Activated CD4-positive, CD25-positive, alpha-beta regulatory T cell treated with anti-CD3 and anti-CD28 coated beads, Interleukin-2, amount 50 U/mL, for 72 hours (primary cell): ENCODE results near the gene MLYCD.
A peak's percentile ranks its signal among the peaks of the same experiment; 100 is the strongest.

Experiments used
- DNase-seq: peaks from one replicate; pipeline ENCODE4 v3.0.0; 2021

The MLYCD gene

DNA sequence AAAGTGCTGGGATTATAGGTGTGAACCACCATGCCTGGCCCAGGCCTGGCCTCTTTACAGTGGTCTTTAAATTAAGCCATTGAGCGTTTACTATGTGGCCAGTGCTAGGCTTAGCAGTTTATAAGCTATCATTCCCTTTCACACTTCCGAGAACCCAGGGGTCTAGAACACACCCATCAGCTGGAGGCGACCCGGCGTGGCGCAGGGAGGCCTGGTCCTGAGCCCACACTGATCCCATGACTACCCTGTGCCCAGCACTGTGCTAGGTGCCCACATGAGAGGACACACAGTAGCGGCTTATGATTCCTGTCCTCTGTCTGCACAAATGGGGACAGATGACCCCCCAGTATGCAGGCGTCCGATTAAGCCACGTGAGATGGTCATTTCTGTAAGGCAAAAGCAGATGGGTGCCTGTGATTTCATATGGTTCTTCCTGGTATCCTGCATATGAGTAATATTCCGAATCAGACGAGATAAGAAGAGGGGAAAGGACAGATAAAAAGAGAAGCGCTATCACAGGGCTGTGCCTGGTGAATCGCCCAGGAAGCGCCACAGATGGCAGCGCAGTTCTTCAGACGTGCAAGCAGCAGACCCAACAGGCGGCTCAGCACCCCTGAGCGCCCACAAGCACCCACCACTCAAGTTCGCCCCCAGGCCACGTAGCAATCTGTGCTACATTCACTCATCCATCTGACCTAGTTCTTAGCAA is 59.4 kb downstream of the MLYCD start:
- DNase-seq = no peak

DNA sequence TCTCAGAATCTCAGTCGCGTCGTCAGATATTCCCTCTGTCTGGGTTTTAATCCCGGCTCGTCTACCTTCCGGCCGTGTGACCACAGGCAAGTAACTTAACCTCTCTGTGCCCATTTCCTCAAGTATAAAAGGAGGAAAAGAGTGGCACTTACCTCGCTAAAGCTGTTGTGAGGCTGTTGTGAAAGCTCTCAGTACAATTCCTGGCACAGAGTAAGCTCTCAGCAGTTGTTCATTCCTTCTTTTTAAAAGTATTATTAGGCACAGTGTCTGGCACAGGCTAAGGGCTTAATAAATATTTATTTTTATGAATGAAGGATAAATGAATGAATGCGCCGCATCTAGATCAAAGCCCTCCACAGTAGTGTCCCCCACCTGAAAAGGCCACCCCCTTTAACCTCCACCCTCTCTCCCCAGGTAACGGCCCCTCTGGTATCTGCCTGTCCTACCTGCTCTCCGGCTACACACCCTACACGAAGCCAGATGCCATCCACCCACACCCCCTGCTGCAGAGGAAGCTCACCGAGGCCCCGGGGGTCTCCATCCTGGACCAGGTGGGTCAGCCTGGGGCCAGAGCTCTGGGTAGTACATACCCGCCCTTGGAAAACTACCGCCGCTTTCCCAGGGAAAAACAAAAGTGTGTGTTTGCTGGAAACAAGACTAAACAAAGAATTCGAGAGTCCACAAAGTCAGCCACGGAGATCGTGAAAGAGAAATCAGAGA is 60.1 kb downstream of the MLYCD start:
- no peak for DNase-seq

DNA sequence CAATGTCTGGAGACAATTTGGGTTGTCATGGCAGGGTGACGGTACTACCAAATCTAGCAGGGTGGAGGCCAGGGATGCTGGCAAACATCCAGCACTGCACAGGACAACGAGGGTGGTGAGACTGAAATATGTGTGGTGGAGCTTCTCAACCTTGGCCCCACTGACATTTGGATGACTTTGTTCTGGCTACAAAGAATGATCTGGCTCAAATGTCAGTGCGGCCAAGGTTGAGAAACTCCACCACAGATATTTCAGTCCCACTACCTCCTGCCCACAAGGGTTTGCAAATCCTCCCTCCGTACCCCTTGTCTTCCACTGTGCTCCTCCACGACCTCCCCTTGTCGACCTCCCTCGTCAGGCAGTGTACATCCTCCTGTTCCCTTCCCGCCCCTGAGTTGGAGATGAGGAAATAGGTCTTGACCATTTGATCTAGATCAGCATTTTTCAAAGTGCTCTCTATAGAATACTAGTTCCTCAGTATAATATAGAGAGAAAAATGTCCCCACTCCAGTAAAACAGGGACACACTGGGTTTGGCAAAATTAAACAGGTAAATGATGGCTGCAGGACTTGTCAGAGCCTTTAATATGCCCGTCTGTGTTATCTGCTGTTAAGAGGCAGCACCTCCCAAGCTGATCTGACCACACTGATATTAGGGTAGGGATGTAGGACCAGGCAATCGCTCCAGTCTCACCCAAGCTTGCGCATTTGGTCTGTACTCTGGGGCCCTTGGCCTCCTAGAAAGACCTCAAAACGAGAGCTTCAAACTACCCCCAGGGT is 60.9 kb downstream of the MLYCD start:
- no peak for DNase-seq

DNA sequence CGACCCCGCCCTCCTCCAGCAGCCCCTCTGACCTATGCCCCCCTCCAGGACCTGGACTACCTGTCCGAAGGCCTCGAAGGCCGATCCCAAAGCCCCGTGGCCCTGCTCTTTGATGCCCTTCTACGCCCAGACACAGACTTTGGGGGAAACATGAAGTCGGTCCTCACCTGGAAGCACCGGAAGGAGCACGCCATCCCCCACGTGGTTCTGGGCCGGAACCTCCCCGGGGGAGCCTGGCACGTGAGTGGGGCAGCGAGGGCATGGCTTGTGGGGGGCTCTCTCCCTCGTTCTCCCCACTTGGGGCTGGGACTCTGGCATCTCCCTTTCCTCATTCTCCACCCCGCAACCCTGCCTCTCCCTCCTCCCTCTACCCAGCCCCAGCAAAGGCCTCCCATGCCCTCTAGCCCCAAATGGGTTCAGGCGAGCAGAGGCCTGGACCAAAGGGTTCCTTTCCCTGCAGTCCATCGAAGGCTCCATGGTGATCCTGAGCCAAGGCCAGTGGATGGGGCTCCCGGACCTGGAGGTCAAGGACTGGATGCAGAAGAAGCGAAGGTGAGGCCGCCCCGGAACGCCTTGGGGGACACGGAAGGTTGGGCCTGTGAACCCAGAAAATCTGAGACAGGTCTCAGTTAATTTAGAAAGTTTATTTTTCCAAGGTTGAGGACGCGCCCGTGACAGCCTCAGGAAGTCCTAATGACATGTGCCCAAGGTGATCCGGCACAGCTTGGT is 61.8 kb downstream of the MLYCD start:
- DNase-seq = no peak

DNA sequence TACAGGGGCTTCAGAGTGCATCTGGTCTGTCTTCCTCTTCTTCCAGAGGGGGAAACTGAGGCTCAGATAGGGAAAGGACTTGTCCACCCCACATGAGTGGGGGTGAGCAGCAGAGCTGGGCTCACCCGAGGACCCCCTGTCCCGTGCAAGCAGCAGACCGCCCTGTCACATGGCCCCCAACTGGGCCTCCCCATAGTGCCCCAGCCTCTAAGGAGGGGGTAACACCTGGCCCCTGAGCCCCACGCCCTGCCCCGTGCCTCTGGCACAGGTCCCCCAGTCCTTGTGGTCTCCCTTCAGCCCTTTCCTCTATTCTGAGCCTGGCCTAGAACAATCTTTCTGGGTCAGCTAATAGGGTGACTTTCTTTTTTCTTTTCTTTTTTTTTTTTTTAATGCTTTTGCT is 62.7 kb downstream of the MLYCD start:
- DNase-seq = no peak

DNA sequence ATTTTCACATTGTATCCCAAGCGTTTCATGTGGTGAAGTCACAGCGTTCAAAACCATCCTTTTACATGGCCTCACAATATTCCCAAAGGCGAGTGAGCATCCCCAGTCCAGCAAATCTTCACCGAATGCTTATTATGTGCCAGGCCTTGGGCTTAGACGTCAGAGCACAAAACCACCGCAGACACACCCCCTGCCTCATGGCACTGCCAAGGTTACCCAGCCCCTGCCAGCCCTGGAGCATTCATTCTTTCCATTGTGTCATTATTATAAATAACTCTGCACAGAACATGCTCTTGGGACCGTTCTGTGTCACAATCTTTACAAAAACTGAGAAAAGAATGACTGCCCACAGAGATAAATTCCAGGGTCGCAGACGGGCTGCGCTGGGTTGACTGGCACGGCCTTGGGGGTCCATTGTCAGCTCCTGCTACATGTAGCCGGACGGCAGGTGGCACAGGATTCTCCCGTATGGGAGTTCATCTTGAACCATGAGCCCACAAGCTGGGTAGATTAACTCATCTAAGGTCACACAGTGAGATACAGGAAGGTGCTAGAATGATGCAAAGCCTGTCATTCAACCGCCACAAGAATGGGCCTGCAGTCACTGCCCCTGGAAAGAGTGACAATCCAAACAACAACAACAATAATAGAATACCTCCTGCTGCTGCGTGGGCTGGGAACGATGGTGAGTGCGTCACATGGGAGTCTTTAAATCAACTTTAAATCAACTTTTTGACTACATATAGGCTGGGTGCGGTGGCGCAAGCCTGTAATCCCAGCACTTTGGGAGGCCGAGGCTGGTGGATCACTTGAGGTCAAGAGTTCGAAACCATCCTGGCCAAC is 64.6 kb downstream of the MLYCD start:
- DNase-seq = no peak

DNA sequence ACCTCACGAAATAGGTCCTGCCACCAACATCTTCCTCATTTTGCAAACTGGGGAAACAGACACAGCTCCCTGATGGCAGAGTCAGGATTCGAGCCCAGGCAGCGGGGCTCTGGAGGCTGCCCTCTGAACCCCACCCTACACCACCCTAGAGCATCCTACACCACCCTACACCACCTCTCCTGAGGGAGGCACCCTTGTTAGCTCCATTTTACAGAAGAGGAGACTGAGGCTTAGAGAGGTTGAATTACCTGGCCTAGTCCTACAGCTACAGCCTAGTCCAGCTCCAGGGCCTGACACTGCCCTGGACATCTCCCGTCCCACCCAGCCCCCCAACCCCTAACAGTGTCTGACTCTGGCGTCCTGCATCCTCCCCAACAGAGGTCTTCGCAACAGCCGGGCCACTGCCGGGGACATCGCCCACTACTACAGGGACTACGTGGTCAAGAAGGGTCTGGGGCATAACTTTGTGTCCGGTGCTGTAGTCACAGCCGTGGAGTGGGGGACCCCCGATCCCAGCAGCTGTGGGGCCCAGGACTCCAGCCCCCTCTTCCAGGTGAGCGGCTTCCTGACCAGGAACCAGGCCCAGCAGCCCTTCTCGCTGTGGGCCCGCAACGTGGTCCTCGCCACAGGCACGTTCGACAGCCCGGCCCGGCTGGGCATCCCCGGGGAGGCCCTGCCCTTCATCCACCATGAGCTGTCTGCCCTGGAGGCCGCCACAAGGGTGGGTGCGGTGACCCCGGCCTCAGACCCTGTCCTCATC is 65.9 kb downstream of the MLYCD start:
- no peak for DNase-seq

DNA sequence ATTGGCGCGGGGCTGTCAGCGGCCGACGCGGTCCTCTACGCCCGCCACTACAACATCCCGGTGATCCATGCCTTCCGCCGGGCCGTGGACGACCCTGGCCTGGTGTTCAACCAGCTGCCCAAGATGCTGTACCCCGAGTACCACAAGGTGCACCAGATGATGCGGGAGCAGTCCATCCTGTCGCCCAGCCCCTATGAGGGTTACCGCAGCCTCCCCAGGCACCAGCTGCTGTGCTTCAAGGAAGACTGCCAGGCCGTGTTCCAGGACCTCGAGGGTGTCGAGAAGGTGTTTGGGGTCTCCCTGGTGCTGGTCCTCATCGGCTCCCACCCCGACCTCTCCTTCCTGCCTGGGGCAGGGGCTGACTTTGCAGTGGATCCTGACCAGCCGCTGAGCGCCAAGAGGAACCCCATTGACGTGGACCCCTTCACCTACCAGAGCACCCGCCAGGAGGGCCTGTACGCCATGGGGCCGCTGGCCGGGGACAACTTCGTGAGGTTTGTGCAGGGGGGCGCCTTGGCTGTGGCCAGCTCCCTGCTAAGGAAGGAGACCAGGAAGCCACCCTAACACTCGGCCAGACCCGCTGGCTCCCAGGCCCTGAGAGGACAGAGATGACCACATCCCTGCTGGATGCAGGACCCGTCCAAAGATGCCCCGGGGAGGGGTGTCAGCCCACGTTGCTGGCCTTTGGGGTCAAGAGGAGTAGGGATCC is 66.7 kb downstream of the MLYCD start:
- no peak for DNase-seq

DNA sequence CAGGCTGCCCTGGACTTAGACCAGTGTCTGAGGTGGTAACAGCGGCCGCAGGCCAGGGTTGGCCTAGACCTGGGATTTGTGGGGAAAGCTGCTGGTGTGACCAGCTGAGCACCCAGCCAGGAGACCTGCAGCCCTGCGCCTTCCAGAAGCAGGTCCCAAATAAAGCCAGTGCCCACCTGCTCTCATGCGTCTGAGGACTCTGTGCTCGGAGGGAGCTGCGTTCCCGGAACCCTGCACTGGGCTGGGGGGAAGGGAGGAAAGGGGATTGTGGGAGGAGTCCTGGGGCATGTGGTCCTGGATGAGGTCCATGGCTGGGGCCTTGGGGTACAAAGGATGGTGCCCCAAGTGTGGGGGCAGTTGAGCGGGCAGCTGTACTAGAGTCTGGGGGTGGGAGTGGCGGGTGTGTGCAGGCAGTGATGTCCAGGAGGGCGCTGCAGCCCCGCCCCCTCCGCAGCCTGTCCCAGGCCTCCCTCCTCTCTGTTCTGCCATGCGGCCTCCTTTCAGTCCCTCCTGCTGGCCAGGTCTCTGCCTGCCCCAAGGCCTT is 67.3 kb downstream of the MLYCD start:
- no peak for DNase-seq

DNA sequence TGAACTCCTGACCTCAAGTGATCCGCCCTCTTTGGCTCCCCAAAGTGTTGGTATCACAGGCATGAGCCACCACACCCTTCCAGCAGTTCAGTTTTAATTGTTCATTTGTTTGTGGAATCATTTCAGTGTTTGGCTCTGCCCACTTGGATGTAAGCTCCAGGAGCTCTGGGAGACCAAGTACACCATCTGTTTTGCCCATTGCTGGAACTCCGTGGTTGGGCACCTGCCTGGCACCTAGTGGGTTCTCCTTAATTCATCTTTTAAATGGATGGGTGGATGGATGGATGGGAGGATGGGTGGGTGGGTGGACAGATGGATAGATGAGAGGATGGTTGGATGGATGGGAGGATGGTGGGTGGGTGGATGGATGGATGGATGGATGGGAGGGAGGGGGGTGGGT is 68.2 kb downstream of the MLYCD start:
- DNase-seq = no peak

DNA sequence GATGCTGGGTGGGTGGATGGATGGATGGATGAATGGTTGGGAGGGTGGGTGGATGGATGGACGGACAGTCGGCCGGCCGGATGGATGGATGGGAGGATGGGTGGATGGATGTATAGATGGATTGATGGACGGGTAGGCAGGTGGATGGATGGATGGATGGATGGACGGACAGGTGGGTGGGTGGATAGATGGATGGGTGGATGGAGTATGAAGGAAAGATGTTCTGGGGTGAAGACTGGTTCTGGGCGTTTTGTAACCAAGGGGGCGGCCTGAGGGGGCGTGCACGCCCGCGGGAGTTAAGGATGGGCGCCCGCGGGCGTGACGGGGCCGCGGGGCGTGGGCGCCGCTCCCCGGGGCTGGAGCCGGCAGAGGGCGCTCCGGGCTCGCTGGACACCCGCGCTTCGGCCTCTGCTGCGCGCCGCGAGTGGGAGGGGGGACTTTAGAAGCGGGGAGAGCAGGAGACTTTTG is 69.0 kb downstream of the MLYCD start, which contains the start of gene NECAB2:
NECAB2 (plus strand) TSS at position 407 of the 468 bp plus-strand sequence. CDS start 405 bp downstream, outside the sequence.
- DNase-seq = peak; percentile 42

DNA sequence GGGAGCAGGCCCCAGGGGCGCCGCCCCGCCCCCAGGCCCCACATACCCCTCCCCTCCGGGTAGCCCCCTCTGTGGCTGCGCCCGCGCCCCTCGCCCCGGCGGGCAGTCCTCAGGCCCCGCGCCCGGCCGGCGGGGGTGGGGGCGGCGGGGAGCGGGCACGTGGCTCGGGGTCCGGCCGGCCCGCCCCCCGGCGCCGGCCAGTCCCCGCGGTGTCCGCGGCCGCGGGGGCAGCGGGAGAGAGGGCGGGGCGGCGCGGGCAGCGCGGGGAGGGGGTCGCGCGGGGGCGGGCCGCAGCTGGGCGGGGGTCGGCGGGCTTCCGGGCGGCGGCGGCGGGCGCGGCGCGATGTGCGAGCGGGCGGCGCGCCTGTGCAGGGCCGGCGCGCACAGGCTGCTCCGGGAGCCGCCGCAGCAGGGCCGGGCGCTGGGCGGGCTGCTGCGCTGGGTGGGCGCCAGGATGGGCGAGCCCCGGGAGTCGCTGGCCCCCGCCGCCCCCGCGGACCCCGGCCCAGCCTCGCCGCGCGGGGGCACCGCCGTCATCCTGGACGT is 69.5 kb downstream of the MLYCD start:
- no peak for DNase-seq

DNA sequence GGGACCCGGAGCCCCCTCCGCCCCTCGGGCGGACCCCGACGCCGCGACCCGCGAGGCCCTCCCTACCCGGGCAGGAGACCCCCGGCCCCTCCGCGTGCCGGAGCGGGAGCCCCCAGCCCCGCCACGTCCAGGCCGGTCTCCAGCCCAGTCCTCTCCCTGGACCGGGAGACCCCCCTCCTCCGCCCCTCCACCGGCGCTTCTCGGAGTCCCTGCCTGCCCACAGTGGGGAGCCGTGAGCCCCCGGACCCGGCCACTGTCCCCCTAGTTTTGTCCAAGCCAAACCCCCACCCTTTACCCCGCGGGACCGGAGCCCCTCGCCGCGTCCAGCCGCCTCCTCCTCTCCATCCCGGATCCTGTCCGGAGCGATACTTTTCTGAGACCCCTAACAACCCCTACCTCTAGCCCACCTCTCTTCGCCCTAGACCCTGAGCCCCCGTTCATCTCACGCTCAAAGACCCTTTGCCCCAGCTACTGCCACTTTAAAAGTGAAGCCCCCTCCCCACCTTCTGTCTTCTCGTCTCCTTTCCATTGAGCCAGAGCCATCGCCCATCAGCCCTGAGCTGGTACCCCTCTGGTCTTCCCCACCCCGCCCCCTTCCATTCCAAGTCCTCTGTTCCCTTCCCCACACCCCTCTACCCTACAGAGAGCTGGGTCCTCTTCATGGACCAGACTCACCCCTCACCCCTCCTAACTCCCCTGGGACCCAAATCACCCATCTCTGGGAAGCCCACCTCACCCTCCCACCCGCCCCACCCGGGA is 70.2 kb downstream of the MLYCD start:
- DNase-seq = no peak

DNA sequence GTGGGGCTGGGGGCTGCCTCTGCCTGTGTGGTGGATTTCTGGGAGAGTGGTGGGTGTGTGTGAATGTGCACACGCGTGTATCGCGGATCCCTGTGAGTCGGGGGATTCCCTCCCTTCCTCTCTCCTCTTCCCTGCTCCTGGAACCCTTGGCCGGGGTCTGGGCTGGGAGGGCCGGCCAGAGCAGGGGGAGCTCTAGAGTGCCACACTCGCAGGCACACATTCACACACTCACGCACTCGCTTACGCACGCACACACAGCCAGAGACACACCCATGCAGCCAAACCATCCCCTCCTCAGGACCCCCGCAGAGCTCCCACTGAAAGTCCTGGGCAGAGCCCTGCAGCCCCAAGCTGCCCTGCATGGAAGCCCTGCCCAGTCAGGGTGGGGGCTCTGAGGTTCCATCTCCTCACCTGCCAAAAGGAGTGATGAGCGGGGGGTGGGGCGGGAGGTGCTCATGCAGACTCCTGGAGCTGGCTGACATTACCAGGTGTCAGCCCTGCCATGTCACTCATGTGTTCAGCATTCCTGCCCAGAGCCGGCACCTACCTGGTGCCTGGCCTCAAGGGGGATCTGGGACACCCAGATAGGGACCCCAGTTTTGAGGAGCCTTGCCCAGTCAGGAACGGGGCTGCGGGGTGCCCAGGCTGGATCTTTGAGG is 71.0 kb downstream of the MLYCD start:
- DNase-seq = no peak

DNA sequence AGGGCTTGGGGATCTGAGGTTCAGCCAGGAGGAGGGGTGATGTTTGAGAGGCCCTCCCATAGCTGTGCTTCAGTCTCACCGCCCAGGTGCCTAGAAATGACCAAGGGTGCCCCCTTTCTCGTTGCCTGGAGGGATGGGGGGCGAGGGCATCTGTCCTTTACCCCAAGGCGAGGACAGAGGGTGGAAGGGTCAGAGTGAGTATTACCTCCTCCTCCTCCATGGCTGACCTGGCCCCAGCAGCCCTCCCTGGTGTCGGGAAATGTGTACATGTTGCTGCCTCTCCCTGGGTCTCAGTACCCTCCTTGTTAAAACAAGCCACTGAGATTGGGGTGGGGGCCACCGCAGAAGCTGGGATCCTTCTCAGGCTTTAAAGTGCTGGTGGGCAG is 71.5 kb downstream of the MLYCD start:
- no peak for DNase-seq

DNA sequence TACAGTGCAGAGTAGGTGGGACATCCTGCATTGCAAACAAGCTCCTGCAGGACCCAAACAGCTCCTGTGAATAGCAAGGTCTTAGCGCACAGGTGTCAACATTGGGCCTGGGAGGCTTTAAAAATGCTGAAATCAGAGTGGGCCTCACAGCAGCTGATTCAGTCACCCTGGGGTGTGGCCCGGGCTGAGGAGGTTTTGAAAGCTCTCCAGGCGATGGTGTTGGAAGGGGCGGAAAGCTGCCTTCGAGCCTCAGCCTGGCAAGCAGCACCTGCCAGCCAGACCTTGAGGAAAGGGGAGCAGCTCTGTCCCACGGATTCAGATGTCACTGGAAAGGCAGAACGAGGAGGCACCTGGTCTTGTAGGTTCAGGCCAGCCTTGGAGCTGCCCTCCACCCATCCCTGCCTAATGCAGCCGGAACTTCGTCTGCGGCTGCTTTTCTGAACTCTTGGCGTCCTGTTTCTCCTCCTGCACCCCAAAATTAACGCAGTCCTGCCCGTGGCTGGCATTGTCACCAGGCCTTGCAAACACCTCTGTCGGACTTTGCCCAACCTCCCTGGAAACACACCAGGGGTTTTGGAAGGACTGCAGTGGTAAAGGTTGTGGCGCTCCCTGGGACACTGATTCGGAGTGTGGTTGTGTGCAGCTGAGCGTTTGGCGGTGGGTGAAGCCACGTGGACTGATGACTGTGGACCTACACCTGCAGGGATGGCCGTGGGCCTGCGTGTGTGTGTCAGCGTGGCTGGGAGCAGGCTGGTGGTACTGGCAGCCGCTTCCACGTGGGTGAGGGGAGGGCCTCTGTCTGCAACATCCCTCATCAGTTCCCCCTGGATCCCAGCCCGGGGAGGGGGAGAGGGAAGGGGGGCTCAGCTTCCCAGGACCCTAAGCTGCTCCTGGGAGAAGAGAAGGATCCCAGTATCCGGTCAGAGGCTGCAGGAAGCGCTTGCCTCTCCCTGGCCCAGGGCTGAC is 72.5 kb downstream of the MLYCD start:
- no peak for DNase-seq

DNA sequence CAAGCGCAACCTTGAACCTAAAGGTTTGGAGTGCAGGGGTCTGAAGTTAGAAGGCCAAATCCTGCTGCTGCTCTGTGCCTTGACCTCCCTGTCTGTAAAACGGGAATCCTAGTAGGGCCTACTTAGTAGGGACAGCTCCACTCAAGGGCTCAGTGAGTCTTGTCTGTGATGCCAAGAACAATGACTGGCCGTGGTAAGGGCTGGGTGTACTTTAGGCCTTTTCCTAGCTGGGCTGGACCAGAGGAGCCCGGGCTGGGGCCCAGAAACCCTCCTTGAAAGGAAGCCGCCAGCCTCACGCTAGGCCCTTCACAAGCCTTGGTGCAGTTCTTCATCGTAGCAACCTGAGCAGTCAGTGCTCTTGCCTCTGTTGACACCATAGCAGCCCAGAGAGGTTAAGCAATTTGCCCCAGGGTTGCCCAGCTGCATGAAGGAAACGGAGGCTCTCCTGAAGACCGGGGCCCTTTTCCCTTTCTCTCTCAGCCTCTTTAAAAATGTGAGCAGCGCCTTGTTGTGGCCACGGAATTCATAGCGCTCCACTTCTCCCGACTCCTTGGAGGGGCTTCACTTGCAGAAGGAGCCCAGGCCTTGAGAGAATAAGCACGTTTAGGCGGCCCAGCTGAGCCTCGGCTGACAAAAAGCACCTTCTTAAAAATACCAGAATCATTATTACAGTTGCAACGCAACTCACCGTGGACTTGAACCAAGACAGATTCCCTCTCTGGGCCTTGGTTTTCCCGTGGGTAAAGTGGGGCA is 73.5 kb downstream of the MLYCD start:
- no peak for DNase-seq
